AG10803 (cell line): ENCODE data around the gene TP63.
"Not testable (repeated sequence)": the region's sequence is repeated elsewhere in the genome, so short reads cannot be mapped to it uniquely, and the experiment has no call there.

Source experiments
- DNase-seq: peaks from one replicate; pipeline ENCODE4 v3.0.0; 2010; ENCODE audit warnings: low read depth
- H3K4me3 ChIP-seq: 2 replicates; pipeline ENCODE4 v1.5.1; 2011; ENCODE audit warnings: mild to moderate bottlenecking, low read length, control low read depth
- TF ChIP-seq, protein P1 (sequence below): conservative IDR thresholded peaks from 2 replicates; pipeline ENCODE4 v1.5.1; 2011; ENCODE audit warnings: mild to moderate bottlenecking, low read length, control low read depth, inconsistent platforms

TP63 gene

DNA sequence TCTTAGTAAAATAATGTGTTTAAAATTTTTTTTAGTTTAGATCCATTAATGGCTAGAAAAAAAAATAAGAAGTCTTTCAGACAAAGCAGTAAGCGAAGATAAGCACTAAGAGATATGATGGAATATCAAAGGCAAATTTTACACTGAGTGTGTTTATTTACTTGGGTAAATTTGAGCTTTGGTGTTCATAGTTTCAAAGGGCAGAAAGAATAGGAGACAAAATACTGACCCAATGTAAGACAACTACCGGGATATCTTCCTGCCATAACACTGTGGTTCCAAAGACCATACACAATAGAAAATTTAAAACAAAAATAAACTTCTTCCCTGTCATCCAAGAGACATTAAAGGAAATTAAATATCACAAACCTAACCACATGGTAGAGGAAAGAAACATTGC lies 25.5 kb upstream of the TP63 start:
- TF ChIP-seq, protein P1, sequence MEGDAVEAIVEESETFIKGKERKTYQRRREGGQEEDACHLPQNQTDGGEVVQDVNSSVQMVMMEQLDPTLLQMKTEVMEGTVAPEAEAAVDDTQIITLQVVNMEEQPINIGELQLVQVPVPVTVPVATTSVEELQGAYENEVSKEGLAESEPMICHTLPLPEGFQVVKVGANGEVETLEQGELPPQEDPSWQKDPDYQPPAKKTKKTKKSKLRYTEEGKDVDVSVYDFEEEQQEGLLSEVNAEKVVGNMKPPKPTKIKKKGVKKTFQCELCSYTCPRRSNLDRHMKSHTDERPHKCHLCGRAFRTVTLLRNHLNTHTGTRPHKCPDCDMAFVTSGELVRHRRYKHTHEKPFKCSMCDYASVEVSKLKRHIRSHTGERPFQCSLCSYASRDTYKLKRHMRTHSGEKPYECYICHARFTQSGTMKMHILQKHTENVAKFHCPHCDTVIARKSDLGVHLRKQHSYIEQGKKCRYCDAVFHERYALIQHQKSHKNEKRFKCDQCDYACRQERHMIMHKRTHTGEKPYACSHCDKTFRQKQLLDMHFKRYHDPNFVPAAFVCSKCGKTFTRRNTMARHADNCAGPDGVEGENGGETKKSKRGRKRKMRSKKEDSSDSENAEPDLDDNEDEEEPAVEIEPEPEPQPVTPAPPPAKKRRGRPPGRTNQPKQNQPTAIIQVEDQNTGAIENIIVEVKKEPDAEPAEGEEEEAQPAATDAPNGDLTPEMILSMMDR: no peak
- no peak for DNase-seq
- no peak overlapping the region for H3K4me3 ChIP-seq

DNA sequence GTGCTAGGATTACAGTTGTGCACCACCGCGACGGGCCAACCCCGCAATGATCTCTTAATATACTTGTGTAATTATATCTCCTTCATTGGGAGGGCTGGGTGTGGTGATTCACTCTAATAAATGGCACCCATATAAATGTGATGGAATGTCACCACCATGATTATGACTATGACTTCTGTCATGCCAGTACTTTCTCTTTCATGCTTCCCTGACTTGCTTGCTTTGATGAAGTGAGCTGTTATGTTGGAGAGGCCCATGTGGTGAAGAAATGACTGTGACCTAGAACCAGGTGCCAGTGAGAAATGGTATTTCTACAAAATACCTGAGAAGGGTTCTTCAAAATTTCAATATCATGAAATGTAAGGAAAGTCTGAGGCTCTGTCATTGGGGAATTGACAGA lies 24.4 kb upstream of the TP63 start:
- no peak overlapping the region for H3K4me3 ChIP-seq
- no peak for DNase-seq
- TF ChIP-seq, protein P1: no peak

DNA sequence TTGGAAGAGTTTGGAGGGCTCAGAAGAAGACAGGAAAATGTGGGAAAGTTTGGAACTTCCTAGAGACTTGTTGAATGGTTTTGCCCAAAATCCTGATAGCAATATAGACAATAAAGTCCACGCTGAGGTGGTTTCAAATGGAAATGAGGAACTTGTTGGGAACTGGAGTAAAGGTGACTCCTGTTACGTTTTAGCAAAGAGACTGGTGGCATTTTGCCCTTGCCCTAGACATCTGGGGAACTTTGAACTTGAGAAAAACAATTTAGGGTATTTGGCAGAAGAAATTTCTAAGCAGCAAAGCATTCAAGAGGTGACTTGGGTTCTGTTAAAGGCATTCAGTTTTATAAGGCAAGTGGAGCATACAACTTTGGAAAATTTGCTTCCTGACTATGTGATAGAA lies 18.5 kb upstream of the TP63 start:
- DNase-seq, H3K4me3 ChIP-seq: not testable (repeated sequence)

DNA sequence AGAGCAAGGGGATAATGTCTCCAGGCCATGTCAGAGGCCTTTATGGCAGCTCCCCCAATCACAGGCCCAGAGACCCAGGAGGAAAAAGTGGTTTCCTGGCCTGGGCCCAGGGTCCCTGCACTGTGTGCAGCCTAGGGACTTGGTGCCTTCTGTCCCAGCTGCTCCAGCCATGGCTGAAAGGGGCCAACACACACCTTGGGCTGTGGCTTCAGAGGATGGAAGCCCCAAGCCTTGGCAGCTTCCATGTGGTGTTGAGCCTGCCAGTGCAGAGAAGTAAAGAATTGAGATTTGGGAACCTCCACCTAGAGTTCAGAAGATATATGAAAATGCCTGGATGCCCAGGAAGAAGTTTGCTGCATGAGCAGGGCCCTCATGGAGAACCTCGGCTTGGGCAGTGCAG lies 18.1 kb upstream of the TP63 start:
- no peak for DNase-seq
- H3K4me3 ChIP-seq: no peak overlapping the region

DNA sequence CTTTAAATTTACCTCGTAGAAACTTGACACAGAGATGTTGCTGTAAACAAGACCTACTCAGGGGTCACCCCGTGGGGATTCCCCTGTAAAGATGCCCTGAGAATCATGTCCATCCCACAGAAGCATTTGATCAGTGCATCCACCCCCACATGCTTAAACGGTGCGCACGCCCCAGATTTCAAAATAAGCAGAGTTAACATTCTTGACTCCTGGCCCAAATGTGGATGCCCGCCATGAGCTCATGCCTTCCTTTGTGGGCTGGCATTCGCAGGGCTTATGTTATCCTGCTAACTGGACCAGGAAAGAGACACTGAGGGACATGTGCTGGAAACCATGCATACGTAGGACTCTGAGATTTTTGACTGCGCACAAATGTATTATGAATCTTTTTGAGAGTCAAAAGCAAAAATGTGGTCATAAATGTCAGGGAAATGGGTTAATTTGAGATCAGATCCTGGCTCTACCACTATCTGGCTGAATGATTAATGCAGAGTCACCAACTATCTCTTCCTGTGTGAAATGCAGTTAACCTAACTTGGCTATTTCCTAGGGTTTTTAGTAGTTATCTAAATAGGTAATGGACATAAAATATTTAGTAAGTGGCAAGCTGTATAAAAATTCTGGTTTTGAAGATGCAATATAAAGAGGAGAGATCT lies 9.1 kb upstream of the TP63 start:
- TF ChIP-seq, protein P1: no peak
- DNase-seq: no peak
- no peak overlapping the region for H3K4me3 ChIP-seq

More for the DNA sequence above, 18.1 kb upstream of the TP63 start:
- TF ChIP-seq, protein P1: no peak

DNA sequence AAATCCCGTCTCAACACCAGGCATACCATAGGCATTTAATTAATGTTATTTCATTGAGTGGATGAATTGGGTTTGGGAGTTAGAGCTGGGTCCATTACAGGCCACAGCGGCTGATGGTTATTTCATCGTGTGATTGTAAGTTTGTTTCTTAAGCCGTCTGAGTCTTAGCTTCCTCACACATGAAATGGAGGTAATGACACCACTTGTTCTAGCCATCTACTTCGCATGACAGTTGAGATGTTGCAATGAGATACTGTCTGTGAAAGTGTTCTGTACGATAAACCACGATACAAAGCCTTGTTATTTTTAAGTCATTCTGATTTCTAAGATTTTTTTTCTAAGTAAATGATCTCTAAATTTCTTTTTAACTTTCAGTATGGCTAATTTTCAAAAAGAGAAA lies 8.6 kb upstream of the TP63 start:
- no peak overlapping the region for H3K4me3 ChIP-seq
- TF ChIP-seq, protein P1: no peak
- DNase-seq: no peak

DNA sequence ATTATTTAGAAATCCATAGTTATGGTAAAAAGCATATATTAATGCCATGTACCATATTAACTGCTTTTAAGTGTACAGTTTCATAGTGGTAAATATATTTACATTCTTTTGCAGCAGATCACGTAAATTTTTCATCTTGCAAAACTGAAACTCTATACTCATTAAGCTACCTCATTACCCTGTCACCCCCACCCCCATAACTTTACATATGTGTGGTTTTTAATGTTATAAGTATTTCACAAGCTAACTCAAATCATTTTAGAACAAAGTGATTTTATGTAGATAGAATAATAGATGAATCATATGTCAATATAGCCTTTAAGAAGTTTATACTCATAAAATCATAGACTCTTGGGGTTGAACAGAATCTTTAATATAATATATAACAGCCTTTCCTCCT lies 7.1 kb upstream of the TP63 start:
- TF ChIP-seq, protein P1: no peak
- no peak for DNase-seq
- no peak overlapping the region for H3K4me3 ChIP-seq

DNA sequence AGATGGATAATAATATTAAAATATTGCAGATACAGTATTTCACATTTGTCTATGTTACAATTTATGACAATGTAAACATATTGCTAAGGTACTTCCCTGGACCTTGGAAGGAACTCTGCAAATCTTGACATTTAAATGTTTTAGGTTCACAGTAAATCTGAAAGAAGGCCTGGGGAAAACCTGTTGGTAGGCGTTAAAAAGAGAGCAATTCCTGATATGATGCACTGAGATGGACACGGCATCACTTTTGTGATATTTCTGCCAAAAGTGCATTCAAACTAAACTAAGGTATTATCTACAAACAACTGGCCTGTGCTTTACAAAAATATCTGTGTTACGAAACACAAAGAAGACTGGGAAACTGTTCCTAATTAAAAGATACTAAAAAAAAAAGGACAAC lies 6.1 kb upstream of the TP63 start:
- DNase-seq: no peak
- H3K4me3 ChIP-seq: no peak overlapping the region
- TF ChIP-seq, protein P1: no peak
